Activated CD4-positive, CD25-positive, alpha-beta regulatory T cell (primary cell): ENCODE measurements around the gene ASTL.

Experiments
- DNase-seq, 4 experiments: peaks; one replicate each; lab custom pipeline; 2025; lab: John Stamatoyannopoulos, UW

The ASTL gene

DNA sequence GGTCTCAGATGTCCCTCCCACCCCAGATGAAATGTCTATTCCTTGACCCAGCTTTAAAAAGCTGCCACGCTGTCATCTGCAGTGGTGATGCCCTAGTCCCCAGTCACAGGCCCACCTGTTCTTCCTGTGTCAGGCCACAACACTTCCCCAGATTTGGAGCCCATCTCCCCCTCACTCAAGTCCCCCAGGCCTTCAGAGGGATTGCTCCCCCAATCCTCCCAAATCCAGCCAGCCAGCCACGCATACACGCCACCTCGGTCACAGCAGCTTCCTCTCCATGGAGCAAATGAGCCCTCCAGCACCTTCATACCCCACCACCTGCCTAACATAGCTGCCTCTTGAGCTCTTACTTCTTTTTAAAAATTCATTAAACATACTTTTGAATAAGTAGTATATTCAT, 7.8 kb downstream of the ASTL start:
- DNase-seq = no peak

DNA sequence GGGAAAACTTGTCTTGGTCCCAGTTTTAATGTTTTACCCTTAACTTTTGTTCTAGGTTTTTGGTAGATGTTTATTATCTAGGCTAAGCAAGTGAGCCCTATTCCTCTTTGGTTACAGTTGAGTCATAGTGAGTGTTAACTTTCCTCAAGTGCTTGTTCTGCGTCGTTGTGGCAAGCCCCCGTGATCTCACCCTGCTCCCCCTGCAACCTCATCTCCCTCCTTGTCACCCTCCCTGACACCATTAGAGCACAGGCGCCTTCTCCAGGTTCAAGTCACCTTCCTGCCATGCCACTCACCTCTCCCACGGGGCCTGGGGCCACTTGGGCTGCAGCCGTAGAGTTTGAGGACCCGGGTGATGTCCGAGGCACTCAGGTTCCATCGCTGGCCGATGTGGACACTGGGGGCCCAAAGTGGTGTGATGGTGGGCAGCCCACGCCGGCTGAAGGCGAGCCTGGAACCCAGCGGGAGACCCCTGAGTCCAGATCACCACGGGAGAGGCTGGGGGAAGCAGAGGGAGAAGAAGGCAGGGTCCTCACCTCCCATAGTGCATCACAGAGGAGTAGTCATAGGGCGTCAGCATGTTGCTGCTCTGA, 8.7 kb downstream of the ASTL start:
- no peak for DNase-seq

DNA sequence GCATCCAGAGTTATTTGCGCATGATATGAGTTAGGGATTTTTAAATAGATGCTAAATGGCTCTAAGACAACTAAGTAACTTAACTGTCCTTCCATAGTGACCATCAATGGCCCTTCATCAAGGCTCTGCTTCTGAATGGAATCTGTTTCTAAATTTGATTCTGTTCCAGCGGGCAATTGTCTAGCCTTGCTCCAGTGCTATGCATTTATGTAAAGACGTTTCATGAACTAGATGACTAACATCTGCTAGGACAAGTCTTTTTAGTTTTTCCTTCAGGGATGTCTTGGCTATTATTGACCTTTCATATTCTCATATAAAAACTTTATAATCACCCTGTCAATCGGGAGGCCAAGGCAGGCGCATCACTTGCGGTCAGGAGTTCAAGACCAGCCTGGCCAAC, 9.8 kb downstream of the ASTL start:
- DNase-seq = no peak

DNA sequence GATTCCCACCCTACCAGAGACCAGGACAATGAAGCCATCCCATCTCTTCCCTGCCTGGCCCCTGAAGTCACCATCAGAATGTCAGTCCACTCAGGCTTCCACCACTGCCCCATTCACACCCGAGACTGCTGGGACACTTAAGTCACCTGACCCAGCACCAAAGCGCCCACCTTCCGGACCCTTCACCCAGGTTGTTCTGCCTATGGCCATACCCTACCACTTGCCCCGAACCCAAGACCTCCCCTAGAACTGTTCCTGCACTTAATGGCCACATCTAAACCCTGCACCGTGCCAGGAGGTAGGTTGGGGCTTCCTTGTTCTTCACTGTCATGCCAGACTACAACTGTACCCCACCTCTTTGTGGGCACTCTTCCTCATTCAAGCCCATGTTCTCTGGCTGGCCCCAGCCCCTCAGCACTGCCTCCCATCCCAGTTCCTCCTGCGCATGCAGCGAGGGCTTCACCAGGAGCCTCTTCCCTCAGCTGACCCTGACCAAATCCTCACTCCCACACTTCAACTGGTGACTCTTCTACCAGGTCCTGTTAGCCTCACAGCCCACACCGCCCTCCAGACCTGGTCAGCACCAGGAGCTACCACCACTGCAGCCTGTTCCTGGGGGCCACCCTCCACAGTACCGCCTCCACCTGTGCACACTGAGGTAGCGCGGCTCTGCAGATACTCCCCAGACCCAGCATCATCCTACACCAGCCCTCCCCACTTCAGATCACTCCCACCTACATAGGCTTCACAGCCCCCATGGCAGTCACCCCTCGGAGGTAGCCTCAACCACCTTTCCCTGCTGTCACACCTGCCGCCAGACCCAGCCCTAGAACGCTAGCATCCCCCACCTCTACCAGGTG, 13.7 kb downstream of the ASTL start:
- no peak for DNase-seq

DNA sequence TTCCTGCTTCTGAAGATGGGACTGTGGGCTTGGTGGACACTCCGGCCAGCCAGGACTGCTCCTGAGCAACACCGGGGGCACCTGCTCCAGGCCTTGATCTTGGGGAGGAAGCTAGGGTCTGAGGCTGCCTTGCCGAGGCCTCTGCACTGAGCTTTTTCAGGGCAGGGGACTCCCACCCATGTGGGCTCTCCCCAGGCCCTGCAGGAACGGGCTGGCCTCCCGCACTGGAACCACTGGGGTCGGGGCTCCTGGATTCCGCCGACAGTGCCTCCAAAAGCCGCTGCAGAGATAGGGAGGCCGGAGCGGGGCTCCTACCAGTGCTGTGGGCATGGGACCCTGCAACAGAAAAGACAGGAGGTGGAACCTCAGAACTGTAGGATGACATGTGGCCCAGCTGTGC, 14.4 kb downstream of the ASTL start:
- DNase-seq = no peak

DNA sequence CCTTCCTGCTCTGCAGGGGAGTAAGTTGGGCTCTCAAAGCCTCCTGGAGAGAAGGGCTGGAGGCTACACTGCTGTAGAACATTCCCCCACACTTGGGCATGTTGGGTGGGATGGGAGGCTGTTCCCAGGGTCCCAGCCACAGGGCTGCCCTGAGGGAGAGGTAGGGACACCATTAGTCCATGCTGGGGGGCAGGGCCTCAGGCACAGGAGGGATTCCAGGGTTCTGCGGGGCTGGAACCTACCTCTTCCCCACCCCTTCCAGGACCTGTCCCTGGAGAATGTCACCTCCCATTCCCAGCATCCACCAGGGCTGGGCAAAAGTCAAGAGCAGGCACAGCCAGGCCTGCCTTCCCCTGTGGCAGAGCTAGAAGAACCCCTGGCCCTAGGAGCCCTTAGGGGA, 15.0 kb downstream of the ASTL start:
- DNase-seq = no peak

DNA sequence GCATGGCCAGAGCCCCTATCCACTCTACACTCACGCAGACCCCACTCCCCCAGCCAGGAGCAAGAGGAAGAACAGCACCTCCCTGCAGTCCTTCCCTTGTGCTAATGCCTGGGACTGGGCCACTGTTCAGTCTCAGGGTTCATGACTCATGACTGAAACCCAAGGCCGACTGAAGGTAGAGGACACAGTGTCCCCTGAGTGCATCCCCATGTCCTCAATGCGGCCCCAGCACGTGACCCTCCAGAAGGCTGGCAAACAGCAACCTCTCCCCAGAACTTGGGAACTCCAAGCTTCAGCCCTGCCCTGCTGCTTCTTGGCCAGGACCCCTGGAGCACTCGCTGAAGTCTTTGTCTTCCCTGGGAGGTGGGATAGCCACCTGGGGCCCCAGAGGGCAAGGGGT, 15.9 kb downstream of the ASTL start:
- no peak for DNase-seq

DNA sequence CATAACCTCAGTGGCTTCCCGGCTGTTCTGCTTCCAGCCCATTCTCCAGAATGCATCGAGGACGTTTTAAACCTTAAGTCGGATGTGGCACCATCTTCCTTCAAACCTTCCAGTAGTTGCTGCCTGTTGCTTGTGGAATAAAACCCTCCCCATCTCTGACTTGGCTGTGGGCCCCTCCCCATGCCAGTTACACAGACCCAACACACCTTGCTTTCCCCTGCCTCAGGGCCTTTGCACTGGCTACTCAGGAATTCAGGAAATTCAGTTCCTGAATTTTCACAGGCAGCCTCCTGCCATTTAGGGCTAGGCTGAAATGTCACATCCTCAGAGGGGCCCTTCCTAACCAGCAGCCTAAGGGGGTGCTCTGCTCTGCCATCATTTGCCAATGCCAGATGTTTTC, 16.9 kb downstream of the ASTL start:
- no peak for DNase-seq

DNA sequence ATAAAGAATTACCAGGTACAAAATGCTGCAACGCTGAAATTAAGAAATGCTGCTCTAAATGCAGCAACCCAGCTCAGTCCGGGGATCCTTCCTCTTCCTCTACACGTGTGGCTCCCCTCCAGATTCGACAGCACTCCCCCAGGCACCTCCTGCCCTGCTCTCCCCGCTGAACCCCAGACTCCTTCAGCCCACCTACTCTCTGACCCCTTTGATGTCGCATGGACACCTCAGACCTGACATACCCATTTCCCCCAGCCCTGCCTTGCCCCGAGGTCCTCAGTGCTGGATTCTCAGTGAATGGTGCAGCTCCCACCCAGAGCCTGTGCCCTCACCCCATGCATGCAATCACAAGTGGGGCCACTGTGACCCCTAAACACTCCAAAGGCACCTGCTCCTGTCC, 17.3 kb downstream of the ASTL start:
- no peak for DNase-seq

DNA sequence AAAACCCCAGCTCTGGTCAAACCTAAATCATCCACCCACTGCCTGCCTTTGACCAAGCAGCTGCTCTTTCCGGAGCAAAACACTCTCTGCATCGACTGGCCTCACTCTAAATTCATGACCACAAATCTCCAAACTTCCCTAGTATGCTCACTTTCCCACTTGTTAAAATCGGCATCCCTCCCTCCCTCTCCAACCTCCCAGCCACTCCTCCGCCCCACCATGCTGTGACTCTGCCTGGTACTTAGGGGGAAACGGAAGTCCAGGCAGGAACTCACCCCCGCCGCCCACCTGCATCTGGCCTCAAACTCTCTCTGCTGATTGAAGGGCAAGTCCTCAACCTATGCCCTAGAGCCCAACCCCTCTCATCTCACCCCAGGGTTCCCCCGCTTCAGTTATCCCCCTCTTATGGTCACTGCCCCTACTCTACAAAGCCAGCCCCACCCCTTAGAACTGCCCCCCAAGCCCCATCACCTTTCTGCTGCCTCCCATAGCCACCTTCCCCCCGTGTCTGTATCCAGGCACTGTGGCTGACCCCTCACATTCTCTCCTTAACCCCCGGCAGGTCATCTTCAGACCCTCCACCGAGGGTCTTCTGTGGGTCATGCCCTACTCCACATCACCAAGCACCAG, 18.1 kb downstream of the ASTL start:
- DNase-seq = no peak

DNA sequence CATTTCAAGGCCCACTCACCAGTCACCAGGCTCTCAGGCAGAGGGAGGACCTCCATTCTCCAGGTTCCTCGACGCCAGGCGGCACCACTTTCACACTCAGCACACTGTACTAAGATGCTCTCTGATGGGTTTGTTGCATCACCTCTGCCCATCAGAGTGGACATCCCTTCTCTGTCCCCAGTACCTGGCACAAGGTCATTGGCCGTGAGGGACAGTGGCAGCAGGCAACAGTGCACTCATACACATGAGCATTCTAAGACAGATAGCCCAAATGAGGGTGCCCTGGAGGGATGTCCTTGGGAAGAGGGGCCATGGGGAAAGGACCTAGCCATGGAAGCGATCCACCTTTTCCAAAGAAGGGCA, 18.9 kb downstream of the ASTL start:
- DNase-seq = no peak

DNA sequence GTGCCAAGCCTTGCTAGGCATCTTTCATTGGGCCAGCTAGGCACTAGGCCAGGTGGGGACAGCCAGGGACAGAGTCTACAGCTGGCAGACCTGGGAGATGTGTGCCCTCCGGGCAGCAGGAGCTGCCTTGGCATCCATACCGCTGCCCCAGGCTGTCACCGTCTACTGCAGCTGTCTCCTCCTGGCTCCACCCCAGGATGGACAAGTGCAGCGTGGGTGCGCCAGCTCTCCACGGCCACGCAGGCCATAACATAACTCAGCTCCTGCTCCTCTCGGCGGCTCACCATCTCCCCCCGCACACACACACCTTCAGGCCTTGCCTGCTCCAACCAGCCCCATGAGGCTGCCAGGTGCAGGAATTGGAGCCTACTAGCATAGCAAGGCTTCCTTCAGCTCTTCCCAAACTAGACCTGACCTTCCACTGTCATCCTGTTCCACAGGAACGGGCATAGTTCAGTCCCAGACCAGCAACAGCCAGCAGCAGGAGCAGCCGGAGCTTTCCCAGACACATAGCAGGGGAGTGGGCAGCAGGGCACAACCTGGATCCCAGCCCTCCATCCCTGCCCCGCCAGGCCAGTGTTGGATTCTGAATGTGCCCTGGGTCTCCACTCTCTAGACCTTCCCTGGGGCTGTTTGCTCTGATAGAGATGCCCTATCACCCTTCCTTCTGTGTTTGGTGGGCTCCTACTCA, 19.5 kb downstream of the ASTL start:
- no peak for DNase-seq

DNA sequence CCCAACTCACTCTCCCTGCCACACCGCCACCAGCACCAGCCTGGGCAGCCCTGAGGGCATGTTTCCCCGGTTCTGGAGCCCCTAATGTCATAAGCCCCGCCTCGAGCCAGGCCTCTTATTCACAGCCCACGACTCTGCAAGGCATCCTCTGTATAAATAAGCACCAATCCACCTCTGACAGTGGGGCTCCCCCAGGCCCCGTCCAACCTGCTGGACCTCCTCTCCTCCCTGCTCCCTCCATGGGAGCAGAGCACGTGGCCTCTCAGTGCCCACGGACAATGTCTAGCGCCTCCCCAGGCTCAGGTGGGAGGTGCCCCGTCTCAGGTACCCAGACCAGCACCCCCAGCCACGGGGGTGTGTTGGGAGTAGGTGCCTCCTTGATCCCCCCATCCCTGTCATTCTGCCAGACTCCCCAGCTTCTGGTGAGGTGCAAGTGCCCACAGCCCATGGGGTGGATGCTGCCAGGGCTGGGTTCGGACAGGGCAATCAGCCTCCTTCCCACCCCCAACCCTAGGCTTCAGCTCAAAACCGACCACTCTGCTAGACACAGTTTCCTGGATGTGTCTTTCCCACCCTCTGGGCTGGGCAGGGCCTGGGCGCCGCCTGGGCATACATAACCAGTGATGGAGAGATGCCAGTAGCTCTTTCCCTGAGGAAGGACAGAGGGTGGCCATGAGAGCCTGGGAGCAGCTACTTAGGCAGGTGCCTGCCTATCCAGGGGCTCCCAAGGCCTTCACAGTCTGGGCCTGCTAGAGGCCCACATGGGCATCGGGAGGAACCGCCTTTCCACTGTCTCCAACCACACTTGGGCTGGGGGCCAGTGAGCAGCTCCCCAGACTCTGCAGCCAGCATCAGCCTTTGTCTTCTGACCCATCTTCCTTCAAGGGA, 20.4 kb downstream of the ASTL start:
- no peak for DNase-seq

DNA sequence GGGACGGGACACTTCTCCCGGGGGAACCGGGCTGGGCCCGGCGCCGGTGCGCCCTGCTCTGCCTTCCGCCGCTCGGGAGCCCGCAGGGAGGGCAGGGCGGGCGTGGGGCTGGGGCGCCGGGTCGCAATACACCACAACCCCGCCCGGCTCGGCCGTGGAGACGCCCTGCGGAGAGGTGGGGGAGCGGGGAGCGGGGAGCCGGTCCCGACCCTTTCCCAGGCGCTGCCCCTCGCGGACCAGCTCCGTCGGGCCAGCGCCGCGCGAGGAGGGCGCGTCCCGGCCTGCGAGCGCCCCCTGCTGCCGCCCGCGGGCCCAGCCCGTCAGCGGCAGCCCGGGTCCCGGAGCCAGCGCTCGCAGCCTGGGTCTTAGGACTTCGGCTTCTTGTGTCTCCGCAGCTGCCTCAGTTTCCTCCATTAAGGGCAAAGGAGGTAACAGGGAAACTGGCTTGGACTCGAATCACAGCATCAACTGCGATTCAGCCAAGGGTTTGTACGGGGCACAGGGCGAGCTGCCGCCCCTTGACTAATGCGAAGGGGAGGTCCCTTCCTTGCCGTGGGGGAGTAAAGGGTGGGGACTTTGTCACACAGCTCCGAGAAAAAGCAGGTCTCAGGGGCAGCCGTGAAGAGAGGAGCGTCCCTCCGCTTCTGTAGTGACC, 21.3 kb downstream of the ASTL start:
- peak; percentile 34 to 50 (median 37) for DNase-seq

DNA sequence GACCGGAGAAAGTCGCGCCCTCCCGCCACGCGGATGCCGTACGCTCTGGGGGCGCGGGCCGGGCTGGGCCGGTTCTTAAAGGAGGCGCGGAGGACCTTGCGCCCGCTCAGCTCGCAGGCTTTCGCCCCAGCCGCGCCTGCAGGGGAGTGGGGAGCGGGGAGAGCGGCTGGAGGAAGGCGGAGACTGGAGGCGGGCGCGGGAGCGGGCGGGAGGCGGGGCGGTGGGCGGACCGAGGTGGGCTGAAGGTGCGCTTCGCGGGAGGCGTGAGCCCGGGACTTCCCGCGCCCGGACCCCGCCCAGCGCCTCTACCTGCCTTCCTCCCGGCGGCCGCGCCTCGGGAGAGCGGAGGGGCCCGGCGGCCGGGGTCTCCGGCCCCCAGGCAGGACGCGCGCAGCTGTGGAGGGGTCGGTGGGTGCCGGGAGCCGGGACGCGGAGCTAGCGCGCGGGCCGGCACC, 21.9 kb downstream of the ASTL start, which contains the start of gene ADRA2B:
Gene ADRA2B, minus strand, starts transcription at position 148 of the 455 bp plus-strand sequence. CDS start 422 bp downstream, outside the sequence.
- peak; percentile 32 to 55 (median 46) for DNase-seq

DNA sequence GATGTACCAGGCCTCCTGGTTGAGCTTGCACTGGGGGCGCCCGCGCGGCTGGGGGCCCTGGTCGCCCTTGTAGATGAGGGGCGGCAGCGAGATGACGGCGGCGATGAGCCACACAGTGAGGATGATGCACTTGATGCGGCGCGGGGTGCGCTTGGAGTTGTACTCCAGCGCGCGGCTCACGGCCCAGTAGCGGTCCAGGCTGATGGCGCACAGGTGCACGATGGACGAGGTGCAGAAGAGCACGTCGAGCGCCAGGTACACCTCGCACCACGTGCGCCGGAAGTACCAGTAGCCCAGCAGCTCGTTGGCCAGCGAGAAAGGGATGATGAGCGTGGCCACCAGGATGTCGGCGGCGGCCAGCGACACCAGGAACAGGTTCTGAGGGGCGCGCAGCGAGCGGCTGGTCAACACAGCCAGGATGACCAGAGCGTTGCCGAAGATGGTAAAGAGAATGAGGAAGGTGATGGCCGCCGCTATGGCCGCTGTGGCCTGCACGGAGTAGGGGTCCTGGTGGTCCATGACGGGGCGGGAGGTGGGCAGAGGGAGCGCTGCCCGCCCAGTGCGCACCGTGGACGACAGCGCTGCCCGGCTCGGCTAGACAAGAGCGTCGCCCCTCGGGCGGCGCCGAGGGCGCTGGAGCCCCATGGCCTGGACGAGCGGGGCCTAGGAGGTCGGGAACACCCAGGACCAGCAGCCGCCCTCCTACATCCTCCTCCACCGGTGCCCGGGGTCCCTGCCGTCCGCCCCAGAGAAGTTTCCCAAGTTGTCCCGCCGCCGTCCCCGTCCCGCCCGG, 22.5 kb downstream of the ASTL start:
- no peak for DNase-seq

DNA sequence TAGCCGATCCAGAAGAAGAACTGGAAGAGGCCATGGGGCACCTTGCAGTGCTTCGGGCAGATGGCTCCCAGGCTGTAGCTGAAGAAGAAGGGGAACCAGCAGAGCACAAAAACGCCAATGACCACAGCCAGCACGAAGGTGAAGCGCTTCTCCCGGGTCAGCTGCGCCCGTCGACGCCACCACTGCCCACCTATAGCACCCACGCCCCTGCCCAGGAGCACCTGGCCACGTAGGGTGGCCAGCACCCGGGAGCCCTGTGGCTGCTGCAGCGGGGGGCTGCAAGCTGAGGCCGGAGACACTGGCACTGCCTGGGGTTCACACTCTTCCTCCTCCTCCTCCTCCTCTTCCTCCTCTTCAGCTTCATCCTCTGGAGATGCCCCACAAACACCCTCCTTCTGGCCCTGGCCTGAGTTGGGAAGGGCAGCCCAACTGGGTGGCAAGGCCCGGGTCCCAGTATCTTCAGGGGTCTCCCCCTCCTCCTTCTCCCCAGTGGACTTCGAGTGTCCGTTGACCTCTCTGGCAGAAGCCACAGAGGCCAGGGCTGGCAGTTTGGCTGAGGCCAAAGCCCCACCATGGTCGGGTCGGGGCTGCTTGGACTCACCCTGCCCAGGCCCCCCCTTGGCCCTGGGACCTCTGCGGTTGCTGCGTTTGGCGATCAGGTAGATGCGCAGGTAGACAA, 23.3 kb downstream of the ASTL start:
- DNase-seq = no peak

DNA sequence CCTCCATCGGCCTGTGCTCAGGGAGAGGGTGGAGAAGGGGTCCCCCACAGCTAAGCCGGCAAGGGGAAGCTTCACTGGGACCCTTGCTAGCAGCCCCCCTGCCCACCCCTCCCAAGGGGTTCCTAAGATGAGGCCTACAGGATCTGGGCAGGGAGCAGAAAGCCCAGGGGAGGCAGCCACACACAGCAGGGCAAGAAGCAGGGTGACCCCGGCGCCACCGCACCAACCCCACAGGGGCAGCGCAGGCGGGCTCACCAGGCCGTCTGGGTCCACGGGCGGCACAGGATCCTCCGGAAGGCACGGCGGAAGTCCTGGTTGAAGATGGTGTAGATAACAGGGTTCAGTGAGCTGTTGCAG, 23.8 kb downstream of the ASTL start:
- no peak for DNase-seq

DNA sequence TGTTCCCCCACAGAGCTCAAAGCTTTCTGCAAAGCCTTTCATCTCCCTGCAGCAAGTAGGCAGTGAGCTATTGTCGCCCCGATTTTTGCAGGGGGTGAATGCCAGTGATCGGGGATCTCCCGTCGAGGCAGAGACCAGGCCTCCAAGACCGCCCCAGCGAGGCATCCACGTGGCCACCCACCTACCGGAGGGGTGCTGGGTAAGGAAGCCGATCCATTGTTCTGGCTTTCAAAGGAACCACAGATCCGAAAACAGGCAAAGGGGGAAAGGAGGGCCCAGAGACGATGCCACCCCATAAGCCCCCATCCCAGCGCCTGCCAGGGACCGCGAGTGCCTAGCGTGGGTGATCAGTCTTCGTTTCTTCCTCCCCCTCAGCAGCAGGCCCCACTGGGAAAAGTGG, 24.4 kb downstream of the ASTL start:
- DNase-seq = no peak

DNA sequence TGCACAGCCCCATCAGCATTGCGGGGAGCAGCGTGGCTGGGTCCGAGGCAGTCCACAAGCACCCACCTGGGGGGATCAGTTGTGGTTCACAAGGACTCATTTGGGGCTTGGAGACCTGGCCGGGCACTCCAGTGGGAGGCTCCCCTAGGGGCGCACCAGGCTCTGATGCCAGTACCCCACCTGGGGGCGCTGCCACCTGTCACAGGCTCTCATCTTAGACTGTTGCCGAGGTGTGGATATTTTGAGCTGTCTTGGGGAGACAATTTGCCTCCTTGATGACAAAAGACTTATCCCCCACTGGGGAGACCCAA, 25.0 kb downstream of the ASTL start:
- DNase-seq = no peak
